Transverse colon (tissue), 4 donors: ENCODE results near the gene TRPM8. TPM values are rescaled to one million over a fixed set of nuclear protein-coding genes. Genes with fewer than 3 reads are reported as not detected.

Source experiments
- DNase-seq: peaks from one replicate; pipeline ENCODE4 v3.0.0-alpha.2; 2019
- H3K27ac ChIP-seq, 4 donors: fragments of 200-600 bp; sonication (generic); 2 replicates each; pipeline ENCODE4 v1.5.1; 2016 to 2018; ENCODE audit warnings: inconsistent platforms in 4 of 4
- H3K27me3 ChIP-seq: fragments of 200-600 bp; sonication (generic); 2 replicates; pipeline ENCODE4 v1.5.1; 2017; ENCODE audit warnings: inconsistent platforms
- H3K36me3 ChIP-seq, 4 donors: fragments of 200-600 bp; sonication (generic); 2 replicates each; pipeline ENCODE4 v1.5.1; 2017 to 2019; ENCODE audit warnings: inconsistent platforms in 4 of 4
- H3K4me1 ChIP-seq, 4 donors: fragments of 200-600 bp; sonication (generic); 2 replicates each; pipeline ENCODE4 v1.5.1; 2017 to 2020; ENCODE audit warnings: inconsistent platforms in 4 of 4
- H3K4me3 ChIP-seq, 4 donors: fragments of 200-600 bp; sonication (generic); 1 replicate in 1 of 4; 2 replicates in 3 of 4; pipeline versions ENCODE4 v1.5.1 to v1.6.1; 2017 to 2019; ENCODE audit warnings: inconsistent platforms in 4 of 4
- H3K9me3 ChIP-seq, 2 donors: fragments of 200-600 bp; sonication (generic); 2 replicates each; pipeline ENCODE4 v1.5.1; 2017 to 2019; ENCODE audit warnings: inconsistent platforms in 2 of 2
- CTCF ChIP-seq, 5 experiments: fragments of 200-600 bp in 3 of 5; fragments of 450-650 bp in 2 of 5; sonication (generic) in 3 of 5; IDR thresholded peaks; 1 replicate in 2 of 5; 2 replicates in 3 of 5; pipeline ENCODE4 v1.5.1; 2016 to 2017; ENCODE audit warnings: antibody characterized with exemption in 5 of 5, inconsistent platforms in 3 of 5, mild to moderate bottlenecking in 2 of 5, moderate library complexity in 1 of 5
- EP300 ChIP-seq: sonication (generic); formaldehyde crosslinking; IDR thresholded peaks from one replicate; pipeline ENCODE4 v1.6.1; 2017; ENCODE audit warnings: antibody characterized with exemption, low read depth
- POLR2A ChIP-seq: fragments of 450-650 bp; IDR thresholded peaks from one replicate; pipeline ENCODE4 v1.6.1; 2016; ENCODE audit warnings: antibody characterized with exemption, mild to moderate bottlenecking, moderate library complexity
- POLR2AphosphoS5 ChIP-seq, 3 donors: sonication (generic); formaldehyde crosslinking; IDR thresholded peaks; one replicate each; pipeline ENCODE4 v1.6.1; 2016; ENCODE audit warnings: antibody characterized with exemption in 3 of 3
- WGBS, 2 donors: methylation state at CpG; one replicate each; pipeline ENCODE4 v1.1.5; 2018; ENCODE audit warnings: low coverage in 1 of 2; 5-methylcytosine and 5-hydroxymethylcytosine counted together
- in situ Hi-C, 4 donors: fragments of 200-750 bp; cut with MboI; loops; one replicate each; pipeline versions ENCODE4 v1.15.0 to v1.15.1; 2017; ENCODE audit warnings: low sequenced_read_pairs in 3 of 4, low pct_ligation_motif_present in 1 of 4, low pct_unique_long_range_greater_than_20kb in 1 of 4
- intact Hi-C: fragments of 100-400 bp; cut with DNase I; formaldehyde crosslinking; loops from one replicate; pipeline ENCODE4 v1.15.1; 2023; ENCODE audit warnings: low total_unique reads
- total RNA-seq, 4 donors: library from RNA; depleted of rRNA; stranded (reverse); fragments of >200 nt; gene quantifications; one replicate each; pipeline ENCODE4 v1.1.0, GENCODE V29; 2016

TRPM8 gene
- total RNA-seq, 4 donors from 2014 or later: not detected

- DNase-seq: no peak
- Histone ChIP-seq H3K4me3 (no peak overlapping the region), H3K27me3 (peaks cover 5% of the 10 kb centered on the region), H3K36me3 (no peaks in the 10 kb centered on the region), H3K27ac (no peak overlapping the region), H3K9me3 (no peaks in the 10 kb centered on the region), H3K4me1 (no peaks in the 10 kb centered on the region)
- 85 to 86% methylated on average over 1 of the region's 1 CpG for WGBS, 2 donors
- TF ChIP-seq POLR2A (no peak), POLR2AphosphoS5 (IDR thresholded peaks at IDR 0.05) (no peak), EP300 (no peak), CTCF (IDR thresholded peaks at IDR 0.05) (no peak)
- in situ Hi-C loops (loop anchor here in 3 of 4 donors (25.0 kb wide), 4 partner anchors 294 to 544 kb away; partner anchors contain the start of gene ARL4C (in 1 of the 3)), intact Hi-C loops (no loop called here)
Measured at GRCh38 chr2:233993461-233993860, 76.3 kb downstream of the TRPM8 start.

- Histone ChIP-seq H3K36me3 (no peaks in the 10 kb centered on the region), H3K27ac (no peak overlapping the region), H3K4me3 (no peak overlapping the region), H3K4me1 (no peaks in the 10 kb centered on the region), H3K27me3 (peaks cover 5% of the 10 kb centered on the region), H3K9me3 (no peaks in the 10 kb centered on the region)
- TF ChIP-seq EP300 (no peak), POLR2AphosphoS5 (IDR thresholded peaks at IDR 0.05) (no peak), POLR2A (no peak), CTCF (IDR thresholded peaks at IDR 0.05) (no peak)
- in situ Hi-C loops (loop anchor here in 3 of 4 donors (25.0 kb wide), 4 partner anchors 293 to 543 kb away; partner anchors contain the start of gene ARL4C (in 1 of the 3)), intact Hi-C loops (no loop called here)
- WGBS, 2 donors: 70 to 90% methylated on average over 2 to 5 of the region's 5 CpGs
- DNase-seq: no peak
Measured at GRCh38 chr2:233994151-233994550, 77.0 kb downstream of the TRPM8 start.

- in situ Hi-C loops (loop anchor here in 3 of 4 donors (25.0 kb wide), 4 partner anchors 291 to 541 kb away; partner anchors contain the start of gene ARL4C (in 1 of the 3)), intact Hi-C loops (no loop called here)
- Histone ChIP-seq H3K36me3 (no peaks in the 10 kb centered on the region), H3K4me3 (no peak overlapping the region), H3K27me3 (peaks cover 5% of the 10 kb centered on the region), H3K9me3 (no peaks in the 10 kb centered on the region), H3K4me1 (no peaks in the 10 kb centered on the region), H3K27ac (no peak overlapping the region)
- no peak for DNase-seq
- TF ChIP-seq CTCF (IDR thresholded peaks at IDR 0.05) (no peak), POLR2AphosphoS5 (IDR thresholded peaks at IDR 0.05) (no peak), POLR2A (no peak), EP300 (no peak)
- 73% methylated on average over 5 of the region's 5 CpGs for WGBS, 2 donors
Measured at GRCh38 chr2:233996000-233996399, 78.8 kb downstream of the TRPM8 start.

GRCh38 chr2:233996461-233996860 is 79.3 kb downstream of the TRPM8 start:
- H3K9me3 ChIP-seq: no peaks in the 10 kb centered on the region
- intact Hi-C loops (no loop called here), in situ Hi-C loops (loop anchor here in 3 of 4 donors (25.0 kb wide), 4 partner anchors 291 to 541 kb away; partner anchors contain the start of gene ARL4C (in 1 of the 3))
- no peak for DNase-seq
- peaks cover 5% of the 10 kb centered on the region for H3K27me3 ChIP-seq
- H3K4me3 ChIP-seq: no peak overlapping the region
- H3K36me3 ChIP-seq: no peaks in the 10 kb centered on the region
- no peak for TF ChIP-seq POLR2AphosphoS5 (IDR thresholded peaks at IDR 0.05)
- TF ChIP-seq POLR2A: no peak
- no peak for TF ChIP-seq EP300
- TF ChIP-seq CTCF (IDR thresholded peaks at IDR 0.05): no peak
- H3K27ac ChIP-seq: no peak overlapping the region
- 68 to 69% methylated on average over 4 to 5 of the region's 5 CpGs for WGBS, 2 donors
- H3K4me1 ChIP-seq: no peaks in the 10 kb centered on the region
